HEK293 (cell line): ENCODE measurements around the gene CCER1.

Experiments used
- CTCF ChIA-PET: fragments of 350-600 bp; formaldehyde crosslinking; extraction: SDS; loops from one replicate; lab custom pipeline; 2021; ENCODE audit warnings: antibody characterized with exemption; lab: Yijun Ruan, JAX
- POLR2A ChIA-PET: fragments of 300-600 bp; formaldehyde crosslinking; extraction: SDS; loops from one replicate; lab custom pipeline; 2020; ENCODE audit warnings: antibody characterized with exemption, inconsistent platforms; lab: Yijun Ruan, JAX
- H3K27ac ChIP-seq: fragments of 200-500 bp; sonication (Bioruptor generic); 2 replicates; pipeline ENCODE4 v1.5.1; 2014; ENCODE audit warnings: low read depth, low read length, control low read depth, inconsistent platforms; ENCODE audit errors: extremely low read depth
- H3K36me3 ChIP-seq, 2 experiments: fragments of 200-500 bp in 1 of 2; sonication (Bioruptor generic) in 1 of 2; 1 replicate in 1 of 2; 2 replicates in 1 of 2; pipeline ENCODE4 v1.5.1; 2014 to 2017; ENCODE audit warnings: inconsistent platforms in 2 of 2, low read length in 2 of 2; ENCODE audit not compliant: control insufficient read depth in 2 of 2, insufficient read depth in 1 of 2
- H3K4me1 ChIP-seq: fragments of 200-500 bp; sonication (Bioruptor generic); 2 replicates; pipeline ENCODE4 v1.5.1; 2014; ENCODE audit warnings: mild to moderate bottlenecking, low read length, inconsistent platforms; ENCODE audit not compliant: control insufficient read depth, insufficient read depth
- H3K4me3 ChIP-seq: 2 replicates; pipeline ENCODE4 v1.5.1; 2011; ENCODE audit warnings: low read depth, mild to moderate bottlenecking, control low read depth, low read length, moderate library complexity
- H3K9me3 ChIP-seq: fragments of 200-500 bp; sonication (Bioruptor generic); 2 replicates; pipeline ENCODE4 v1.5.1; 2014; ENCODE audit warnings: low read depth, low read length, inconsistent platforms; ENCODE audit not compliant: control insufficient read depth, insufficient read depth
- HOXA7 ChIP-seq: sonication (generic); formaldehyde crosslinking; IDR thresholded peaks from 2 replicates; pipeline ENCODE4 v1.8.1; 2022; ENCODE audit warnings: missing genetic modification reagents, borderline replicate concordance
- HOXD13 ChIP-seq: sonication (generic); formaldehyde crosslinking; IDR thresholded peaks from 2 replicates; pipeline ENCODE4 v1.8.0; 2022; ENCODE audit warnings: missing genetic modification reagents, borderline replicate concordance
- WT1 ChIP-seq: fragments of 450-650 bp; formaldehyde crosslinking; IDR thresholded peaks from 2 replicates; pipeline ENCODE4 v1.5.1; 2016; ENCODE audit warnings: missing biosample characterization, missing genetic modification characterization
- ZBTB8A ChIP-seq: fragments of 450-650 bp; formaldehyde crosslinking; IDR thresholded peaks from 2 replicates; pipeline ENCODE4 v1.5.1; 2016; ENCODE audit warnings: missing biosample characterization, missing genetic modification characterization
- ZNF112 ChIP-seq: fragments of 450-650 bp; formaldehyde crosslinking; IDR thresholded peaks from 2 replicates; pipeline ENCODE4 v1.5.0; 2017; ENCODE audit warnings: missing biosample characterization, missing genetic modification characterization
- ZNF132 ChIP-seq: fragments of 450-650 bp; formaldehyde crosslinking; IDR thresholded peaks from 2 replicates; pipeline ENCODE4 v1.5.1; 2017; ENCODE audit warnings: missing biosample characterization, missing genetic modification characterization, borderline replicate concordance
- ZNF174 ChIP-seq: fragments of 450-650 bp; formaldehyde crosslinking; IDR thresholded peaks from 2 replicates; pipeline ENCODE4 v1.5.0; 2017; ENCODE audit warnings: missing biosample characterization, mild to moderate bottlenecking, missing genetic modification characterization
- ZNF354C ChIP-seq: fragments of 450-650 bp; formaldehyde crosslinking; IDR thresholded peaks from 2 replicates; pipeline ENCODE4 v1.5.1; 2016; ENCODE audit warnings: missing biosample characterization, missing genetic modification characterization, low read depth, borderline replicate concordance
- ZNF362 ChIP-seq: fragments of 450-650 bp; formaldehyde crosslinking; IDR thresholded peaks from 2 replicates; pipeline ENCODE4 v1.5.1; 2016; ENCODE audit warnings: missing biosample characterization, missing genetic modification characterization
- ZNF391 ChIP-seq: fragments of 450-650 bp; formaldehyde crosslinking; IDR thresholded peaks from 2 replicates; pipeline ENCODE4 v1.5.1; 2016; ENCODE audit warnings: low read depth, missing biosample characterization, missing genetic modification characterization, borderline replicate concordance
- ZNF426 ChIP-seq: fragments of 450-650 bp; formaldehyde crosslinking; IDR thresholded peaks from 2 replicates; pipeline ENCODE4 v1.5.1; 2017; ENCODE audit warnings: missing biosample characterization, missing genetic modification characterization, mild to moderate bottlenecking, inconsistent platforms, moderate library complexity
- ZNF664 ChIP-seq: fragments of 450-650 bp; formaldehyde crosslinking; IDR thresholded peaks from 2 replicates; pipeline ENCODE4 v1.5.1; 2016; ENCODE audit warnings: missing biosample characterization, missing genetic modification characterization
- ZNF777 ChIP-seq: fragments of 450-650 bp; formaldehyde crosslinking; IDR thresholded peaks from 2 replicates; pipeline ENCODE4 v1.5.1; 2017; ENCODE audit warnings: missing biosample characterization, missing genetic modification characterization, borderline replicate concordance
- ZNF843 ChIP-seq: fragments of 450-650 bp; formaldehyde crosslinking; IDR thresholded peaks from 2 replicates; pipeline ENCODE4 v1.5.1; 2016; ENCODE audit warnings: missing biosample characterization, missing genetic modification characterization
- TF ChIP-seq, protein P1 (sequence below): fragments of 450-650 bp; formaldehyde crosslinking; IDR thresholded peaks from 2 replicates; pipeline ENCODE4 v1.5.1; 2016; ENCODE audit warnings: missing biosample characterization, missing genetic modification characterization

CCER1 gene

GRCh38 chr12:90922145-90922627 is 32.8 kb downstream of the CCER1 start:
- Histone ChIP-seq H3K27ac (no peak overlapping the region), H3K4me3 (no peak overlapping the region), H3K36me3 (no peaks in the 10 kb centered on the region), H3K9me3 (no peaks in the 10 kb centered on the region), H3K4me1 (no peaks in the 10 kb centered on the region)
- ChIA-PET CTCF (interaction anchor here (0.7 to 1.5 kb wide), 5 partner anchors 11 to 1381 kb away, joined by 3 to 7 read pairs (median 4); no protein-coding TSS in a partner anchor), POLR2A (no interaction called here)
- TF ChIP-seq ZNF426 (tag by site-specific recombination) = no peak
- TF ChIP-seq WT1 (tag by site-specific recombination) = no peak
- TF ChIP-seq ZNF664 (tag by site-specific recombination) = no peak
- no peak for TF ChIP-seq HOXD13 (CRISPR knock-in tag)
- no peak for TF ChIP-seq ZBTB8A (tag by site-specific recombination)

DNA sequence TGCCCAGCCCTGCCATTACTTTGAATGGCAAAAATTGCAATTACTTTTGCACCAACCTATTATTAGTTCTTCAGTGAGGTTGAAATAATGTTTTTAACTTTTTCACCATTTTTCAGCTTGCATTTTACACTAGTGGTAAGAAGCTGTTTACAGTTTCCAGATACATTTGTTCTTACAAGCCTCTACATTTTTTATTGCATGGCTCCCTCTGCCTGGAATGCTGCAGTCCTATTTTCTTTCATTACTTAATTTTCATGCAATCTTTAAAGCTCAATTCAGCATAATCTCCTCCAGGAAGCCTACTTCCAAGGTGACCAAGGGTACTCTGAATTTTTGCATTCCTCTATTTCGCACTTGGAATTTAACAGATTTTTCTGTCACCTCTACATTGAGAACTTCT is 33.4 kb downstream of the CCER1 start:
- H3K27ac ChIP-seq = no peak overlapping the region
- H3K9me3 ChIP-seq = no peaks in the 10 kb centered on the region
- POLR2A ChIA-PET = no interaction called here
- H3K4me1 ChIP-seq = no peaks in the 10 kb centered on the region
- CTCF ChIA-PET = interaction anchor here (0.7 to 1.5 kb wide), 5 partner anchors 10 to 1380 kb away, joined by 3 to 7 read pairs (median 4); no protein-coding TSS in a partner anchor
- no peak overlapping the region for H3K4me3 ChIP-seq
- no peaks in the 10 kb centered on the region for H3K36me3 ChIP-seq
- no peak for TF ChIP-seq ZNF132
- TF ChIP-seq, protein P1, sequence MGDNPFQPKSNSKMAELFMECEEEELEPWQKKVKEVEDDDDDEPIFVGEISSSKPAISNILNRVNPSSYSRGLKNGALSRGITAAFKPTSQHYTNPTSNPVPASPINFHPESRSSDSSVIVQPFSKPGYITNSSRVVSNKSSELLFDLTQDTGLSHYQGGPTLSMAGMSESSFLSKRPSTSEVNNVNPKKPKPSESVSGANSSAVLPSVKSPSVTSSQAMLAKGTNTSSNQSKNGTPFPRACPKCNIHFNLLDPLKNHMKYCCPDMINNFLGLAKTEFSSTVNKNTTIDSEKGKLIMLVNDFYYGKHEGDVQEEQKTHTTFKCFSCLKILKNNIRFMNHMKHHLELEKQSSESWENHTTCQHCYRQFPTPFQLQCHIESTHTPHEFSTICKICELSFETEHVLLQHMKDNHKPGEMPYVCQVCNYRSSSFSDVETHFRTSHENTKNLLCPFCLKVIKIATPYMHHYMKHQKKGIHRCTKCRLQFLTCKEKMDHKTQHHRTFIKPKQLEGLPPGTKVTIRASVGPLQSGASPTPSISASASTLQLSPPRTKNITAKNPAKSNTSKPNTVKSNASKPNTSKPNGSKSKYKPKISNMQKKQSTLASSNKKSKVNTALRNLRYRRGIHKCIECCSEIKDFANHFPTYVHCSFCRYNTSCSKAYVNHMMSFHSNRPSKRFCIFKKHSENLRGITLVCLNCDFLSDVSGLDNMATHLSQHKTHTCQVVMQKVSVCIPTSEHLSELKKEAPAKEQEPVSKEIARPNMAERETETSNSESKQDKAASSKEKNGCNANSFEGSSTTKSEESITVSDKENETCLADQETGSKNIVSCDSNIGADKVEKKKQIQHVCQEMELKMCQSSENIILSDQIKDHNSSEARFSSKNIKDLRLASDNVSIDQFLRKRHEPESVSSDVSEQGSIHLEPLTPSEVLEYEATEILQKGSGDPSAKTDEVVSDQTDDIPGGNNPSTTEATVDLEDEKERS (tag by site-specific recombination) = no peak
- TF ChIP-seq ZNF362 (tag by site-specific recombination) = no peak
- no peak for TF ChIP-seq ZNF174
- no peak for TF ChIP-seq ZNF354C (tag by site-specific recombination)

DNA sequence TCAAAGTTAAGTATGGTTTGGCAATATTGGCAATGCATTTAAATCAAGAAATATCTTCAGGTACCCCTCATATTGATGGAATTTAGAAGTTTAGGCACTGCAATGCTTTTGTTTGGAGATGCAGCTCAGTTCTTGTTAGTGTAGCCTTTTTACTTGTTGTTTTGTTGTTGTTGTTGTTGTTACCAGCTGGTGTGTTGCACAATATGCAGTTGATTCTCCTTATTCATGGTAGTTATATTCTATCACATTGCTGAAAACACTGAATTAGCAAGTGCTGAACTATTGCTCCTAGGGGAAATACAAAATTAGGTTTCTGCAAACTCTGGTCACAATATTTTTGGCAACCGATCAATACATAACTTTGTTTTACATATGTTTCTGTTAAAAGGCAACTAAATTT is 34.8 kb downstream of the CCER1 start:
- Histone ChIP-seq H3K9me3 (no peaks in the 10 kb centered on the region), H3K4me1 (no peaks in the 10 kb centered on the region)
- TF ChIP-seq ZNF777 (tag by site-specific recombination) = no peak
- TF ChIP-seq ZNF391 = no peak
- TF ChIP-seq ZNF112 (tag by site-specific recombination) = no peak
- no peak for TF ChIP-seq HOXD13 (CRISPR knock-in tag)
- no peak for TF ChIP-seq ZNF843 (tag by site-specific recombination)
- TF ChIP-seq HOXA7 (CRISPR knock-in tag) = no peak
- no peak for TF ChIP-seq ZNF664 (tag by site-specific recombination)
- TF ChIP-seq, all 188 proteins: peak for 0
- H3K4me3 ChIP-seq = no peak overlapping the region
- H3K27ac ChIP-seq = no peak overlapping the region
- H3K36me3 ChIP-seq = no peaks in the 10 kb centered on the region
- POLR2A ChIA-PET = no interaction called here
- CTCF ChIA-PET = interaction anchor here (0.8 kb wide), 1 partner anchor 21 kb away, joined by 3 read pairs; no protein-coding TSS in a partner anchor
